WTC11 (cell line): ENCODE results near the gene SCN4B.

Experiments
- GTF2I ChIP-seq: fragments of 250-450 bp; sonication (Bioruptor Pico); conservative IDR thresholded peaks from 2 replicates; pipeline ENCODE4 v1.4.0; 2021; ENCODE audit warnings: mild to moderate bottlenecking
- TF ChIP-seq, protein P1 (sequence below): fragments of 200-600 bp; IDR thresholded peaks from 2 replicates; pipeline ENCODE4 v1.8.0; 2022; ENCODE audit warnings: antibody characterized with exemption
- TF ChIP-seq, protein P2 (sequence below): sonication (generic); formaldehyde crosslinking; conservative IDR thresholded peaks from 2 replicates; pipeline ENCODE4 v1.8.1; 2022; ENCODE audit warnings: mild to moderate bottlenecking, missing genetic modification reagents

DNA sequence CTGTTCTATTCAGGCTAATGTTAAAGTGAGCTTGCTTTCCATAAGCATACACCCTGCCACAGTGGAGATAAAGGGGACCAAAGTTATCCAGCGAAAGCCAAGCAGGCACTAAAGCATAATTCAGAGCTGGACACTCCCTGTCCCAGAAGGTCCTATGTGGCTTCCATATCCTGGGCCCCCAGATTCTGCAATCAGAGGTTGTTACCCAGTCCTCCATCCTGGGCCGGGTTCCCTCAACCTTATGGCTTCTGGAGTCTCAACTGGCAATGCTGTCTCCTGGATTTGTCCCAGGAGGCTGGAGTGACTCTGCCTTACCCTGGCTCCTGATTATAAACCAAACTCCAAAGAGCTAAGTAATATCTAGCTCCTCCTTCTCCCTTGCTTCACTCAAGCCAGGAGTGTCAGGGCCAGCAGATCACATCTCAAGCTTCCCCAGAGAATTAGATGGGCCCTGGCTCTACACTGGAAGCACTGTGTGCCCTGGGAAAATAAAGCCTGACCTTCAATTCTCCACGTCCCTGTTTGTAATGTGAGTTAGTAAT is 51.9 kb downstream of the SCN4B start:
- no peak for TF ChIP-seq GTF2I (CRISPR knock-in tag)
- TF ChIP-seq, protein P1, sequence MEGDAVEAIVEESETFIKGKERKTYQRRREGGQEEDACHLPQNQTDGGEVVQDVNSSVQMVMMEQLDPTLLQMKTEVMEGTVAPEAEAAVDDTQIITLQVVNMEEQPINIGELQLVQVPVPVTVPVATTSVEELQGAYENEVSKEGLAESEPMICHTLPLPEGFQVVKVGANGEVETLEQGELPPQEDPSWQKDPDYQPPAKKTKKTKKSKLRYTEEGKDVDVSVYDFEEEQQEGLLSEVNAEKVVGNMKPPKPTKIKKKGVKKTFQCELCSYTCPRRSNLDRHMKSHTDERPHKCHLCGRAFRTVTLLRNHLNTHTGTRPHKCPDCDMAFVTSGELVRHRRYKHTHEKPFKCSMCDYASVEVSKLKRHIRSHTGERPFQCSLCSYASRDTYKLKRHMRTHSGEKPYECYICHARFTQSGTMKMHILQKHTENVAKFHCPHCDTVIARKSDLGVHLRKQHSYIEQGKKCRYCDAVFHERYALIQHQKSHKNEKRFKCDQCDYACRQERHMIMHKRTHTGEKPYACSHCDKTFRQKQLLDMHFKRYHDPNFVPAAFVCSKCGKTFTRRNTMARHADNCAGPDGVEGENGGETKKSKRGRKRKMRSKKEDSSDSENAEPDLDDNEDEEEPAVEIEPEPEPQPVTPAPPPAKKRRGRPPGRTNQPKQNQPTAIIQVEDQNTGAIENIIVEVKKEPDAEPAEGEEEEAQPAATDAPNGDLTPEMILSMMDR: no peak
- TF ChIP-seq, protein P2, sequence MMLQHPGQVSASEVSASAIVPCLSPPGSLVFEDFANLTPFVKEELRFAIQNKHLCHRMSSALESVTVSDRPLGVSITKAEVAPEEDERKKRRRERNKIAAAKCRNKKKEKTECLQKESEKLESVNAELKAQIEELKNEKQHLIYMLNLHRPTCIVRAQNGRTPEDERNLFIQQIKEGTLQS (CRISPR knock-in tag): no peak
